ENCODE measurements around the gene SV2C. TPM values are rescaled to one million over a fixed set of nuclear protein-coding genes. Genes with fewer than 3 reads are reported as not detected.
"Not testable (repeated sequence)": the region's sequence is repeated elsewhere in the genome, so short reads cannot be mapped to it uniquely, and the experiment has no call there.

SV2C gene
- total RNA-seq (under 1 TPM in 5 of 9 donors, not detected in 4; 0.12 to 0.27 (median 0.20) TPM), polyA plus RNA-seq (under 1 TPM in 1 of 2 donors, not detected in 1; 0.29 TPM)
- long read RNA-seq, donor 1, result 0 reads
- long read RNA-seq, donor 2, result 0 reads
- long read RNA-seq, donor 3, result 0 reads

- no peaks in the 10 kb centered on the region for H3K9me3 ChIP-seq
- TF ChIP-seq CTCF (IDR thresholded peaks at IDR 0.05), result no peak
- TF ChIP-seq POLR2A (IDR thresholded peaks at IDR 0.05), result no peak
- ATAC-seq (peak in 1 of 4 donors; percentile 71), DNase-seq (peak in 2 of 5 donors; percentile 26 to 55)
- H3K4me3 ChIP-seq, result peak within 1 kb of the TSS in 10 of 12 donors; percentile 6 to 48 (median 33)
- peaks cover 11 to 90% (median 48%) of the 10 kb centered on the region in 9 donors for H3K27me3 ChIP-seq
- no peaks in the 10 kb centered on the region for H3K36me3 ChIP-seq
- intact Hi-C loops (cut with DNase I), result no loop called here
- WGBS, 4 donors, result 0 to 1% (median 1%) methylated on average over 39 to 63 of the region's 63 CpGs
- H3K27ac ChIP-seq, result no peak within 1 kb of the TSS
- peaks cover 0 to 32% (median 9%) of the 10 kb centered on the region in 12 donors for H3K4me1 ChIP-seq
Measured at GRCh38 chr5:76082772-76083554, at the start of gene SV2C. Gene SV2C (plus strand): TSS chr5:76083383. CDS start chr5:76131751, 48,368 bp downstream.

GRCh38 chr5:76037736-76038151 lies 45.4 kb upstream of the SV2C start:
- DNase-seq, ATAC-seq: not testable (repeated sequence)
- 8 to 35% (median 22%) methylated on average over 12 to 18 of the region's 18 CpGs for WGBS, 4 donors

GRCh38 chr5:76038212-76038611 lies 45.0 kb upstream of the SV2C start:
- DNase-seq (no peak), ATAC-seq (no peak)
- Histone ChIP-seq H3K9me3 (peaks cover 0 to 4% (median 0%) of the 10 kb centered on the region in 12 donors), H3K27me3 (peaks cover 0 to 9% (median 0%) of the 10 kb centered on the region in 9 donors), H3K36me3 (no peaks in the 10 kb centered on the region), H3K4me3 (peak overlapping the region in 1 of 12 donors; percentile 15), H3K27ac (no peak overlapping the region), H3K4me1 (no peaks in the 10 kb centered on the region)
- TF ChIP-seq POLR2A (IDR thresholded peaks at IDR 0.05), result no peak
- TF ChIP-seq CTCF (IDR thresholded peaks at IDR 0.05), result no peak
- intact Hi-C loops (cut with DNase I), result loop anchor here in 1 of 10 donors (10.0 kb wide), 1 partner anchor 163 kb away; no protein-coding TSS in a partner anchor

More at GRCh38 chr5:76037736-76038151, 45.4 kb upstream of the SV2C start:
- H3K9me3 ChIP-seq, H3K36me3 ChIP-seq, H3K27ac ChIP-seq, H3K27me3 ChIP-seq, H3K4me1 ChIP-seq: not testable (repeated sequence)
- H3K4me3 ChIP-seq, result peak overlapping the region in 1 of 12 donors; percentile 15
- intact Hi-C loops (cut with DNase I), result loop anchor here in 1 of 10 donors (10.0 kb wide), 1 partner anchor 163 kb away; no protein-coding TSS in a partner anchor

GRCh38 chr5:76040806-76041205 lies 42.4 kb upstream of the SV2C start:
- Histone ChIP-seq H3K36me3 (no peaks in the 10 kb centered on the region), H3K9me3 (peaks cover 0 to 4% (median 0%) of the 10 kb centered on the region in 12 donors), H3K4me1 (no peaks in the 10 kb centered on the region), H3K4me3 (no peak overlapping the region), H3K27me3 (peaks cover 0 to 9% (median 0%) of the 10 kb centered on the region in 9 donors), H3K27ac (no peak overlapping the region)
- 79 to 88% (median 86%) methylated on average over 2 of the region's 2 CpGs for WGBS, 4 donors
- no peak for TF ChIP-seq CTCF (IDR thresholded peaks at IDR 0.05)
- TF ChIP-seq POLR2A (IDR thresholded peaks at IDR 0.05), result no peak
- DNase-seq (no peak), ATAC-seq (no peak)
- intact Hi-C loops (cut with DNase I), result no loop called here

Data from heart left ventricle (tissue), 16 donors.